ENCODE results near the gene RPTOR.
A peak's percentile ranks its signal among the peaks of the same experiment; 100 is the strongest.
"Not testable (repeated sequence)": the region's sequence is repeated elsewhere in the genome, so short reads cannot be mapped to it uniquely, and the experiment has no call there.

The RPTOR gene

DNA sequence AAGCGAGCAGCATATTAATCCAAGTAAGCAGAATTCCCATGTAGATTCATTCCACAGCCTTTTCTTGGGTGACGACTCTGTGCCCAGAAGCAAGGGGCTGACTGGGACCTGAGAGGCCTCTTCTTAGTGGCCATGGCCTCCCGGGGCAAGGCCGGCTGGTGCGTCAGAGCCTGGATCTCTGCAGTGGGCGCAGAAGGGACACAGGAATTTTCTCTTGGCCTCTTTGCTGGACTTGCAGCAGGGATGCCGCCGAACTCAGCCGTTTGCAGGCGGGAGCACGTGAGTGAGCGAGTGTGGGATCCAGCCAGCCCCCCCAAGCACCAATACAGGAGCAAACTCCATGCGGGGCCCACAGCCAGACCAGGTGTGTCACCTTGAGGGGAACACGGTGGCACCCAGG lies 151.8 kb downstream of the RPTOR start:
- peaks cover 14% of the 10 kb centered on the region for H3K9me3 Mint-ChIP-seq
- H3K27ac Mint-ChIP-seq (ENCODE audit: low read depth): no peak overlapping the region
- DNase-seq (ENCODE audit: low spot score in 2 of 2): no peak
- no peak overlapping the region for H3K4me3 Mint-ChIP-seq
- H3K4me1 Mint-ChIP-seq: peaks cover 48% of the 10 kb centered on the region
- peaks cover 4% of the 10 kb centered on the region for H3K36me3 Mint-ChIP-seq (ENCODE audit: insufficient read depth)
- ATAC-seq (replicated peaks; ENCODE audit: extremely low read depth, poor library complexity, severe bottlenecking): no peak
- no peaks in the 10 kb centered on the region for H3K27me3 Mint-ChIP-seq

DNA sequence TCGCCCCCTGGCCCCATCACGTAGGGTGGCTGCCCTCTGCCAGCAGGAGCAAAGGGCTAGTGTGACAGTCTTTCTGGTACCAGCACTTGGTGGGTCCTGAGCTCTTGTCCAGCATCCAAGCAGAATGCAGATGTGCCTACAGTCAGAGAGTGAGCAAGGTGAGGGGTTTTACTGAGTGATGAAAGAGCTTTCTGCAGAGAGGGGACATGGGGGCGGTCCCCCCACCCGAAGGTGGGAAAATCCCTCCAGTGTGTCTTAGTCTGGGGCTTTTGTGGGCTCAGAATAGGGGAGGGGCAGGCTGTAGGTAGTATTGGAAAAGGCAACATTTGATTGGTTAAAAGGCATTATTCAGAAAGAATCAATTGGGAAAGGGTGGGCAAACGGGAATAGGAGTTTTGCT lies 152.3 kb downstream of the RPTOR start:
- no peak for ATAC-seq (replicated peaks; ENCODE audit: extremely low read depth, poor library complexity, severe bottlenecking)

DNA sequence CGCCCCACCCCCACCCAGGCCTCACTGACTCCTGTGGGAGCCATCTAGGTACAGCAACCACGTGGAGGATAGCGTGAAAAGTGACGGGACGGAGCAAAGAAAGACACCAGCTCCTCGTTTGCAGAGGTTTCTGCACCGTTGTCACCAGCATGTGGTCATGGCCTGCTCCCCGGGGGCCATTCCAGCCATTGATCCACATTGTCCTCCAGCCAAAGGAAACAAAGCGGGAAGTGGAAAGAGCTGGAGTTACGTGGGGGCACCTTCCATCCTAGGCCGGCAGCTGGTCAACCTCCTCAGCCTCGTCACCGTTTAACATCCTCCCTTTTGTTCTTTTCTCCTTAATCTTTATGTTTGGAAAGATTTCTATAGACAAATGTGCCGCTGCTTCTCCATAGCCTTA lies 153.7 kb downstream of the RPTOR start:
- Mint-ChIP-seq H3K27ac (ENCODE audit: low read depth) (no peak overlapping the region), H3K4me3 (no peak overlapping the region), H3K36me3 (ENCODE audit: insufficient read depth) (peaks cover 4% of the 10 kb centered on the region), H3K4me1 (peaks cover 63% of the 10 kb centered on the region), H3K9me3 (peaks cover 14% of the 10 kb centered on the region), H3K27me3 (no peaks in the 10 kb centered on the region)
- no peak for DNase-seq (ENCODE audit: low spot score in 2 of 2)
- ATAC-seq (replicated peaks; ENCODE audit: extremely low read depth, poor library complexity, severe bottlenecking): no peak

More for the DNA sequence above, 152.3 kb downstream of the RPTOR start:
- DNase-seq (ENCODE audit: low spot score in 2 of 2): no peak
- H3K4me1 Mint-ChIP-seq: peaks cover 50% of the 10 kb centered on the region
- H3K27me3 Mint-ChIP-seq: no peaks in the 10 kb centered on the region
- H3K36me3 Mint-ChIP-seq (ENCODE audit: insufficient read depth): peaks cover 4% of the 10 kb centered on the region
- H3K4me3 Mint-ChIP-seq: no peak overlapping the region
- H3K27ac Mint-ChIP-seq (ENCODE audit: low read depth): peak overlapping the region; percentile 86
- H3K9me3 Mint-ChIP-seq: peaks cover 14% of the 10 kb centered on the region

DNA sequence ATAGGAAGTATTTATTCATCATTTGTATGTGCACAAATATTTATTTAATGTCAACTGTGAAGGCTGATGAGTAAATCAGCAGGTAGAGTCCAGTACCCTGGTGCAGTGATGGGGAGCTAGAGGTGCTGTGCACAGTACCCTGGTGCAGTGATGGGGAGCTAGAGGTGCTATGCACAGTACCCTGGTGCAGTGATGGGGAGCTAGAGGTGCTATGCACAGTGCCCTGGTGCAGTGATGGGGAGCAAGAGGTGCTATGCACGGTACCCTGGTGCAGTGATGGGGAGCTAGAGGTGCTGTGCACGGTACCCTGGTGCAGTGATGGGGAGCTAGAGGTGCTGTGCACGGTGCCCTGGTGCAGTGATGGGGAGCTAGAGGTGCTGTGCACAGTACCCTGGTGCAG lies 154.6 kb downstream of the RPTOR start:
- not testable (repeated sequence) for H3K27me3 Mint-ChIP-seq; ATAC-seq (replicated peaks; ENCODE audit: extremely low read depth, poor library complexity, severe bottlenecking)
- H3K4me1 Mint-ChIP-seq: peaks cover 72% of the 10 kb centered on the region

DNA sequence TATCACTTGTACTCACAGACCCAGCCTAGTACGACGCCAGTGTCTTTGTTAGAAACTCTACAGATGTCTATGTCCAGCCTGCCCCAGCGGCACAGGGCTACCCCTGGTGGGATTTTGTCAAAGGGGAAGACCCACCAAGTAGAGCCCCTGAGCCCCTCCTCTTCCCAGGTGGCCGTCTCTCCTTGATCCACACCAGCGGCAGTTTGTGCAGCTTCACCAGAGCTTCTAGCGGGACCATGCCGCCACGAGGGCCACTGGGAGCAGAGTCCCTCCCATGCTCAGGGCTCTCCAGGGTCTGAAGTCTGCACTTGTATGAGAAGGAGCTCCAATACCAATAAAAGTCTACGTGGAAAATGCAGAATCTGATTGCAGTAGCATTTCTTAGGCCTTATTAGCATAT lies 157.1 kb downstream of the RPTOR start:
- Mint-ChIP-seq H3K9me3 (peaks cover 14% of the 10 kb centered on the region), H3K27ac (ENCODE audit: low read depth) (no peak overlapping the region), H3K27me3 (no peaks in the 10 kb centered on the region), H3K36me3 (ENCODE audit: insufficient read depth) (peaks cover 6% of the 10 kb centered on the region), H3K4me1 (peaks cover 81% of the 10 kb centered on the region), H3K4me3 (no peak overlapping the region)
- ATAC-seq (replicated peaks; ENCODE audit: extremely low read depth, poor library complexity, severe bottlenecking): no peak
- no peak for DNase-seq (ENCODE audit: low spot score in 2 of 2)

More for the DNA sequence above, 154.6 kb downstream of the RPTOR start:
- peaks cover 14% of the 10 kb centered on the region for H3K9me3 Mint-ChIP-seq
- H3K27ac Mint-ChIP-seq (ENCODE audit: low read depth); DNase-seq (ENCODE audit: low spot score in 2 of 2); H3K4me3 Mint-ChIP-seq; H3K36me3 Mint-ChIP-seq (ENCODE audit: insufficient read depth): not testable (repeated sequence)

DNA sequence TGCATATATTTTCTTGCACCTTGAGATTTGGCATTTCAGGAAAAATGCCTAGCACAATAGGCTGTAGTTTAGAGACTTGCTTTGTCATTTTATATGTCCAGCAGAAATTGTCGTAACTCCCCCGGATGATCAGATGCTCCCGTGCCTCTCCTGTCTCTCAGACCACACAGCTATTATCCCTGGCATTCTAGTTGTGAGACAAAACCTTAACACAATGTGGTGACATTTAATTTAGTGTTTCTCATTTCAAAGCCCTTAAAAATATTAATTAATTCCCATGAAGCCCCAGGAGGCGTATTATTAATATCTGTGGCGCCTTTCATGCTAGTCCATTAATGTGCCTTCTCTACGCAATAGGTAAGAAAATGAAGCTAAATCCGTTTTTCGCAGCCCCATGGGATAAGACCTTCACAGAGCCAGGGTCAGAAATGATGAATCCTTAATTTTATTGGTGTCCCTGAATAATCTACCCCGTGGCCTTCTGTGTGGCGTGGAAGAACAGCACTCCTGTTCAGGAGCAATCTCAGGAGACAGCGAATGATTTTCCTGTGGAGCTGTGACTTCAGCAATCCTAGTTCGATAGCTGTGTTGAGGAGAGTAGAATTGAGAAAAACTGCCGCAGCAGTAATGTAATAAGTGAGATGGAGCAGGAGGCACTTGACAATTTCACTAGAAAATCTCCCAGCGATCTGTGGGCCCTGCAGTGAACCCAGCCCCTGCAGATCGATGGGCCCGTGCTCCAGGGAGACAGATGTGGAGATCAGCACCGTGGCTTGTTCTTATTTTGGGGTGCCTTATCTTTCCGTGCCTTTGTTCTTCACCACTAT lies 157.9 kb downstream of the RPTOR start:
- H3K4me1 Mint-ChIP-seq: peaks cover 77% of the 10 kb centered on the region
- H3K4me3 Mint-ChIP-seq: peak overlapping the region; percentile 7
- H3K9me3 Mint-ChIP-seq: peaks cover 14% of the 10 kb centered on the region
- H3K36me3 Mint-ChIP-seq (ENCODE audit: insufficient read depth): peaks cover 8% of the 10 kb centered on the region
- ATAC-seq (replicated peaks; ENCODE audit: extremely low read depth, poor library complexity, severe bottlenecking) (no peak), DNase-seq (ENCODE audit: low spot score in 2 of 2) (no peak)
- H3K27me3 Mint-ChIP-seq: no peaks in the 10 kb centered on the region
- peak overlapping the region; percentile 58 for H3K27ac Mint-ChIP-seq (ENCODE audit: low read depth)

DNA sequence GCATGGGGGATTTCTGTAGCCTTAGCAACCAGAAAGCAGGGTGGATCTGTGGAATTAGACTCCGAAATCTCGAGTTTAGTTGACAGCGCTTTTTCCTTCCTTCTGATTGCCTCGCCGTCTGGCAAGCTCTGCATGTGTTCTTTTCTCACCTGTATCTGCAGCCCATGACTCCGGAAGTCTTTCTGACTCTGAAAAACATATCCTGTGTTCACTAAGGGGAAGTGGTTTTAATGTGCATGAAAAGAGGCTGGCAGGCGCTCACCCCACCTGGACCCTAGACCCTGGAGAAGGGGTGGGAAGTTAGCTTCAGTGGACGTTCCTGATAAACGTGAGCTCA lies 158.5 kb downstream of the RPTOR start:
- peak; percentile 91 for ATAC-seq (replicated peaks; ENCODE audit: extremely low read depth, poor library complexity, severe bottlenecking)
- no peaks in the 10 kb centered on the region for H3K27me3 Mint-ChIP-seq
- peaks cover 72% of the 10 kb centered on the region for H3K4me1 Mint-ChIP-seq
- no peak for DNase-seq (ENCODE audit: low spot score in 2 of 2)
- peak overlapping the region; percentile 7 for H3K4me3 Mint-ChIP-seq
- H3K36me3 Mint-ChIP-seq (ENCODE audit: insufficient read depth): peaks cover 8% of the 10 kb centered on the region
- peaks cover 14% of the 10 kb centered on the region for H3K9me3 Mint-ChIP-seq
- peak overlapping the region; percentile 58 for H3K27ac Mint-ChIP-seq (ENCODE audit: low read depth)

DNA sequence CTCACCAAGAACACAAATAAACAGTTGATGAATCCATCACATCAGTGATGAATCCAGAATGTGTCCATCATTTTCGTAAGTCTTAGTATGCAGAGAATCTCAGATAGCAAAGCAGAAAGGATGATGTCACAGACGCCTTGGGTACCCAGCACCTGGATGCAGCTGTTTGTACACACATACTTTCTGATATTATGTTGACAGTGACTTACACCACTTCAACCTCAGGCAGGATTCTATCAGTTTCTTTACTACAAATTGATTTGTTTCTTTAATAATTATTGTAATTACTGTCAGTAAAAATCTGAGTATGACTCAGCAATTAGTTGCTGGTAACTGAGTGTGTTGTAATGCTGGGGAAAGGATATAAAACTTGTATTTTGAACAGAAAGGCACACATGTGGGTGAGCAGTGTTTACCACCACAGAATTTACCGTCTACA lies 159.8 kb downstream of the RPTOR start:
- peaks cover 8% of the 10 kb centered on the region for H3K36me3 Mint-ChIP-seq (ENCODE audit: insufficient read depth)
- DNase-seq (ENCODE audit: low spot score in 2 of 2) (no peak), ATAC-seq (replicated peaks; ENCODE audit: extremely low read depth, poor library complexity, severe bottlenecking) (no peak)
- peak overlapping the region; percentile 28 for H3K4me3 Mint-ChIP-seq
- no peaks in the 10 kb centered on the region for H3K27me3 Mint-ChIP-seq
- H3K27ac Mint-ChIP-seq (ENCODE audit: low read depth): peak overlapping the region; percentile 58
- H3K9me3 Mint-ChIP-seq: peaks cover 14% of the 10 kb centered on the region
- peaks cover 66% of the 10 kb centered on the region for H3K4me1 Mint-ChIP-seq

DNA sequence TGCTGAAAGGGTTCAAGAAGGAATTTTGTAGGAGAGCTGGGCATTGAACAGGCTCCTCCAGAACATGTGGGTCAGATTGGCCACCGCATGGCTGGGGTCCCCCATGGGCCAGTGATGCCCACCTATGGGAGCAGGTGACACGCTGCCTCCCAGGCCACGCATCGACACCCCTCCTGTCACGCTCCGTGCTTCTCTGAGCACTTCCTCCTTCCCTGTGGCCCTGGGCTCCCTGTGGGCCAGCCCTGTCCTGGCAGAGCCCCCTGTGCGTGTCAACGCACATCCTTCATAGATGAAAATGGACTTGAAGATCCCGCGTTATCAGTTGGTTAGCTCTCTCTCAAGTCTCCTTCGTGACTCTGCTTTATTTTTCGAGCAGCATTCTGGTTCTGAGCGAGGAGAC lies 160.3 kb downstream of the RPTOR start:
- Mint-ChIP-seq H3K4me1 (peaks cover 67% of the 10 kb centered on the region), H3K9me3 (peaks cover 11% of the 10 kb centered on the region), H3K36me3 (ENCODE audit: insufficient read depth) (peaks cover 8% of the 10 kb centered on the region), H3K27me3 (no peaks in the 10 kb centered on the region), H3K4me3 (no peak overlapping the region), H3K27ac (ENCODE audit: low read depth) (no peak overlapping the region)
- ATAC-seq (replicated peaks; ENCODE audit: extremely low read depth, poor library complexity, severe bottlenecking) (no peak), DNase-seq (ENCODE audit: low spot score in 2 of 2) (no peak)

DNA sequence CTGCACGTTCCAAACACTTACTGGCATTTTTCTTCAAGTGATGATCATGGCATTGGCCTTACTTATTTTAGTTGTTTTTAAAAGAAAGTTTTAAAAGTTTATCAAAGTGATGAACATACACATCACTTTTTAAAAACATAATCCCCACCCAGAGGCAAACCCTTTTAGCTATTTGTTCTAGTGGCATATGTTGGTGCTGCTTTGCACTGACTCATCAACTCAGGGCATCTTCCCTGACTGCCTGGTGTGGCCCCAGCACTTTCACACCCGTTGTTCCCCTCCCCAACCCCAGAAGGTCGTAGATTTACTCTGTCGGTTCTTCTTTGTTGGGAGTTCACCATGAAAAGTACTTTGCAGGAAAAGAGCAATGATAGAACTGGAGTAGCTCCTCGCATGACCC lies 161.3 kb downstream of the RPTOR start:
- peaks cover 67% of the 10 kb centered on the region for H3K4me1 Mint-ChIP-seq
- DNase-seq (ENCODE audit: low spot score in 2 of 2) (no peak), ATAC-seq (replicated peaks; ENCODE audit: extremely low read depth, poor library complexity, severe bottlenecking) (no peak)
- H3K27ac Mint-ChIP-seq (ENCODE audit: low read depth): peak overlapping the region; percentile 10
- no peaks in the 10 kb centered on the region for H3K9me3 Mint-ChIP-seq
- no peaks in the 10 kb centered on the region for H3K27me3 Mint-ChIP-seq
- no peak overlapping the region for H3K4me3 Mint-ChIP-seq
- peaks cover 8% of the 10 kb centered on the region for H3K36me3 Mint-ChIP-seq (ENCODE audit: insufficient read depth)

DNA sequence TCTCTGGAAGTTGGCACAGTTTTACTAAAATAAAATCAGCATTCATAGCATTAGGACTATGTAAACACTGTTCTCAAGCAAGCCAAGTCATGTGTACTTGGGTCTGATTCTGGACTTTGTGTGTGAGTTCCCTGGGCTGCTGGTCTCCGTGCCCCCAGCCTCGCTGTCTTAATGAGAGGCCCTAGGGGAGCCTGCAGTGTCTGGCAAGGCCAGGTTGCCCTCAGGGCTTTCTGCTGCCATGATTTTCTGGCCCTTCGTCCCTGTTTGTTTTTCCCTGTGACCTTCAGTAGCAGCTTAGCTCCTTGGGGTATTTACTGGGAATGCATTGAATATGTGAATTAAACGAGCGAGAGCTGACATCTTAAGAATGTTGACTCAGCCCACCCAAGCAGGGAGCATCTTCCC lies 161.8 kb downstream of the RPTOR start:
- peak overlapping the region; percentile 10 for H3K27ac Mint-ChIP-seq (ENCODE audit: low read depth)
- peaks cover 8% of the 10 kb centered on the region for H3K36me3 Mint-ChIP-seq (ENCODE audit: insufficient read depth)
- peaks cover 71% of the 10 kb centered on the region for H3K4me1 Mint-ChIP-seq
- H3K9me3 Mint-ChIP-seq: no peaks in the 10 kb centered on the region
- H3K4me3 Mint-ChIP-seq: no peak overlapping the region
- ATAC-seq (replicated peaks; ENCODE audit: extremely low read depth, poor library complexity, severe bottlenecking): no peak
- DNase-seq (ENCODE audit: low spot score in 2 of 2): no peak
- no peaks in the 10 kb centered on the region for H3K27me3 Mint-ChIP-seq

DNA sequence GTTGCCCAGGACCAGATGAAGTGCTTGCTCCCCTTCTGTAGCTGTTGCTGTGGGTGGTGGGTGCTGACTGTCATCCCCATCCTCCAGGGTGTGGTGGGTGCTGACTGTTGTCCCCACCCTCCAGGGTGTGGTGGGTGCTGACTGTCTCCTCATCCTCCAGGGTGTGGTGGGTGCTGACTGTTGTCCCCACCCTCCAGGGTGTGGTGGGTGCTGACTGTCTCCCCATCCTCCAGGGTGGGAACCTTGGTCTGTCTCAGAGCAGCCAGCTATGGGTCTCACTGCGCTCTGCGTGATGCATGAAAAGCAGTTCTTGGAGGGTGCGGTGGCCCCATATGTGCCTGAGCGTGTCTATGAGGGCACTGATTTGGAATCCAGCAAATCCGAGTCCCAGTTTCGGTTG lies 163.8 kb downstream of the RPTOR start:
- Mint-ChIP-seq H3K4me1 (peaks cover 72% of the 10 kb centered on the region), H3K4me3 (peak overlapping the region; percentile 65), H3K36me3 (ENCODE audit: insufficient read depth) (peaks cover 8% of the 10 kb centered on the region), H3K9me3 (no peaks in the 10 kb centered on the region), H3K27ac (ENCODE audit: low read depth) (peak overlapping the region; percentile 90), H3K27me3 (no peaks in the 10 kb centered on the region)
- no peak for DNase-seq (ENCODE audit: low spot score in 2 of 2)
- ATAC-seq (replicated peaks; ENCODE audit: extremely low read depth, poor library complexity, severe bottlenecking): peak; percentile 52

DNA sequence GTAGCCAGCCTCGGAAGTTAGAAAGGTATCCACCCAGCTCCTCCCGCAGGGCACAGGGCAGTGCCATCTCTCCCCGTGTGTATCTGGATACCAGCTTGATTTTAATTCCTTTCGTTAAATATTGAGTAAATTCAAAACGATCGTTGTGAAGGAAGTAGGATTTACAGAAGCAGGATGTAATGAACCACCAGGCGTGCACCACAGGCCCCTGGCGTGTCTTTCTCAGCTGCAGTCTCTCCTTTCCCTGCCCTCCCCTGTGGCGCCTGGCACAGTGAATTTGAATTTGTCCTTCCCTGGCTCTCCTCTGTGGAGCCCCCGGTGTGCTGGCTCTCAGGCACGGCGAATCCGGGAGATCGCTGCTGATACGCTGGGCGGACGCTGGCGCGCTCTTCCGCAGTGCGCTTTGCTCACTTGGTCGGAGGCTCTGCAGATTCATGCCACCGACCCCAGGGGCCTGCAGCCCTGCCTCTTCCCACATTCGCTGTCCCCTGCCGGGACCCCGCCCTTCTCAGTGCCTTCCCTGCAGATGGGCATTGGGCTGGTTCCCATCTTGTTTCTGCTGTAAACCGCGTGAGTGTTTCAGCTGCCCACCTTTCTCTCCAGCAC lies 164.6 kb downstream of the RPTOR start:
- Mint-ChIP-seq H3K36me3 (ENCODE audit: insufficient read depth) (peaks cover 7% of the 10 kb centered on the region), H3K4me1 (peaks cover 67% of the 10 kb centered on the region), H3K4me3 (peak overlapping the region; percentile 65), H3K9me3 (no peaks in the 10 kb centered on the region), H3K27ac (ENCODE audit: low read depth) (peak overlapping the region; percentile 90), H3K27me3 (no peaks in the 10 kb centered on the region)
- no peak for DNase-seq (ENCODE audit: low spot score in 2 of 2)
- no peak for ATAC-seq (replicated peaks; ENCODE audit: extremely low read depth, poor library complexity, severe bottlenecking)

Data from central memory CD8-positive, alpha-beta T cell (primary cell).